ENCODE data around the gene TRMT44. TPM values are rescaled to one million over a fixed set of nuclear protein-coding genes. Genes with fewer than 3 reads are reported as not detected.

Gene TRMT44
- total RNA-seq, 4 donors from 2014 or later = 9.1 to 37.1 (median 22.5) TPM

GRCh38 chr4:8402181-8402597 lies 38.4 kb upstream of the TRMT44 start:
- no peak for TF ChIP-seq CTCF (IDR thresholded peaks at IDR 0.05; ENCODE audit: low read depth)

GRCh38 chr4:8402640-8403039 lies 37.9 kb upstream of the TRMT44 start:
- no peak for TF ChIP-seq CTCF (IDR thresholded peaks at IDR 0.05; ENCODE audit: low read depth)

- TF ChIP-seq CTCF (IDR thresholded peaks at IDR 0.05; ENCODE audit: low read depth) = no peak
Observed at GRCh38 chr4:8403173-8403753, 37.3 kb upstream of the TRMT44 start.

- no peak for TF ChIP-seq CTCF (IDR thresholded peaks at IDR 0.05; ENCODE audit: low read depth)
Observed at GRCh38 chr4:8403976-8404375, 36.6 kb upstream of the TRMT44 start.

GRCh38 chr4:8404791-8405515 lies 35.6 kb upstream of the TRMT44 start:
- no peak for TF ChIP-seq CTCF (IDR thresholded peaks at IDR 0.05; ENCODE audit: low read depth)

- no peak for TF ChIP-seq CTCF (IDR thresholded peaks at IDR 0.05; ENCODE audit: low read depth)
Observed at GRCh38 chr4:8405516-8405875, 35.1 kb upstream of the TRMT44 start.

- TF ChIP-seq CTCF (IDR thresholded peaks at IDR 0.05; ENCODE audit: low read depth) = no peak
Observed at GRCh38 chr4:8407316-8407715, 33.3 kb upstream of the TRMT44 start.
